ENCODE data around the gene EXOC3.

- TF ChIP-seq FOSL1 (IDR thresholded peaks at IDR 0.05; ENCODE audit: low read depth), result no peak
- no peak for TF ChIP-seq SIN3A (IDR thresholded peaks at IDR 0.05; ENCODE audit: low read depth)
- no peak for TF ChIP-seq POLR2AphosphoS5 (IDR thresholded peaks at IDR 0.05; ENCODE audit: low read depth, low read length)
Measured at GRCh38 chr5:483011-483410, 40.0 kb downstream of the EXOC3 start.
